Measurements from ENCODE around the gene CTXND1. TPM values are rescaled to one million over a fixed set of nuclear protein-coding genes. Genes with fewer than 3 reads are reported as not detected.

The CTXND1 gene
- polyA plus RNA-seq, 2 of the 4 experiments (the other 2 are of a cell fraction): not detected

- FAIRE-seq (no peak), DNase-seq (ENCODE audit: low read depth in 1 of 2, low spot score in 1 of 2) (no peak), ATAC-seq (no peak)
- no peaks in the 10 kb centered on the region for H3K9me3 ChIP-seq
- TF ChIP-seq RARB (CRISPR knock-in tag; IDR thresholded peaks at IDR 0.05) (no peak), MYC (IDR thresholded peaks at IDR 0.05; ENCODE audit: borderline replicate concordance, low read length) (no peak), PBX3 (IDR thresholded peaks at IDR 0.05) (no peak), KDM1A (IDR thresholded peaks at IDR 0.05; ENCODE audit: low read depth) (no peak), ZNF302 (CRISPR knock-in tag; IDR thresholded peaks at IDR 0.05) (no peak), CTCF (IDR thresholded peaks at IDR 0.05) (no peak), CBX2 (IDR thresholded peaks at IDR 0.05; ENCODE audit: borderline replicate concordance, low read depth) (no peak), FOSB (CRISPR knock-in tag; IDR thresholded peaks at IDR 0.05) (no peak), ZSCAN20 (CRISPR knock-in tag; IDR thresholded peaks at IDR 0.05) (no peak), MAFK (IDR thresholded peaks at IDR 0.05; ENCODE audit: partially characterized antibody) (no peak), BHLHE40 (IDR thresholded peaks at IDR 0.05; ENCODE audit: low read depth, low read length) (no peak), HEYL (CRISPR knock-in tag; IDR thresholded peaks at IDR 0.05) (no peak), FOSL2 (IDR thresholded peaks at IDR 0.05) (no peak), FOSL2 (CRISPR knock-in tag; IDR thresholded peaks at IDR 0.05) (no peak), PHF8 (IDR thresholded peaks at IDR 0.05; ENCODE audit: borderline replicate concordance, low read depth) (no peak), KDM5A (IDR thresholded peaks at IDR 0.05) (no peak), JUNB (IDR thresholded peaks at IDR 0.05) (no peak), HDAC2 (IDR thresholded peaks at IDR 0.05) (no peak)
- TF ChIP-seq, protein P1, sequence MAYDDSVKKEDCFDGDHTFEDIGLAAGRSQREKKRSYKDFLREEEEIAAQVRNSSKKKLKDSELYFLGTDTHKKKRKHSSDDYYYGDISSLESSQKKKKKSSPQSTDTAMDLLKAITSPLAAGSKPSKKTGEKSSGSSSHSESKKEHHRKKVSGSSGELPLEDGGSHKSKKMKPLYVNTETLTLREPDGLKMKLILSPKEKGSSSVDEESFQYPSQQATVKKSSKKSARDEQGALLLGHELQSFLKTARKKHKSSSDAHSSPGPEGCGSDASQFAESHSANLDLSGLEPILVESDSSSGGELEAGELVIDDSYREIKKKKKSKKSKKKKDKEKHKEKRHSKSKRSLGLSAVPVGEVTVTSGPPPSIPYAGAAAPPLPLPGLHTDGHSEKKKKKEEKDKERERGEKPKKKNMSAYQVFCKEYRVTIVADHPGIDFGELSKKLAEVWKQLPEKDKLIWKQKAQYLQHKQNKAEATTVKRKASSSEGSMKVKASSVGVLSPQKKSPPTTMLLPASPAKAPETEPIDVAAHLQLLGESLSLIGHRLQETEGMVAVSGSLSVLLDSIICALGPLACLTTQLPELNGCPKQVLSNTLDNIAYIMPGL (CRISPR knock-in tag; IDR thresholded peaks at IDR 0.05; ENCODE audit: borderline replicate concordance): no peak
- TF ChIP-seq, protein P2, sequence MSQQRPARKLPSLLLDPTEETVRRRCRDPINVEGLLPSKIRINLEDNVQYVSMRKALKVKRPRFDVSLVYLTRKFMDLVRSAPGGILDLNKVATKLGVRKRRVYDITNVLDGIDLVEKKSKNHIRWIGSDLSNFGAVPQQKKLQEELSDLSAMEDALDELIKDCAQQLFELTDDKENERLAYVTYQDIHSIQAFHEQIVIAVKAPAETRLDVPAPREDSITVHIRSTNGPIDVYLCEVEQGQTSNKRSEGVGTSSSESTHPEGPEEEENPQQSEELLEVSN (IDR thresholded peaks at IDR 0.05; ENCODE audit: borderline replicate concordance, low read depth): no peak
- TF ChIP-seq, protein P3, sequence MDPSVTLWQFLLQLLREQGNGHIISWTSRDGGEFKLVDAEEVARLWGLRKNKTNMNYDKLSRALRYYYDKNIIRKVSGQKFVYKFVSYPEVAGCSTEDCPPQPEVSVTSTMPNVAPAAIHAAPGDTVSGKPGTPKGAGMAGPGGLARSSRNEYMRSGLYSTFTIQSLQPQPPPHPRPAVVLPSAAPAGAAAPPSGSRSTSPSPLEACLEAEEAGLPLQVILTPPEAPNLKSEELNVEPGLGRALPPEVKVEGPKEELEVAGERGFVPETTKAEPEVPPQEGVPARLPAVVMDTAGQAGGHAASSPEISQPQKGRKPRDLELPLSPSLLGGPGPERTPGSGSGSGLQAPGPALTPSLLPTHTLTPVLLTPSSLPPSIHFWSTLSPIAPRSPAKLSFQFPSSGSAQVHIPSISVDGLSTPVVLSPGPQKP (IDR thresholded peaks at IDR 0.05; ENCODE audit: low read depth, low read length): no peak
- ChIA-PET CTCF (interaction anchor here (0.6 to 1.6 kb wide), 4 partner anchors 9 to 573 kb away, joined by 3 to 4 read pairs (median 4); partner anchors contain the start of gene CEMIP), POLR2A (interaction anchor here (1.5 kb wide), 1 partner anchor 9 kb away, joined by 3 read pairs; no protein-coding TSS in a partner anchor)
- no peaks in the 10 kb centered on the region for H3K4me1 ChIP-seq
- H3K4me3 ChIP-seq: no peak overlapping the region
- no peak overlapping the region for H3K4me2 ChIP-seq
- 63% methylated on average over 4 of the region's 4 CpGs for WGBS (ENCODE audit: missing lambda C conversion rate)
- no peak overlapping the region for H3K27ac ChIP-seq
Observed at GRCh38 chr15:80240276-80240675, 11.7 kb downstream of the CTXND1 start.

GRCh38 chr15:80234883-80235282 lies 17.1 kb downstream of the CTXND1 start:
- no peak overlapping the region for H3K4me3 ChIP-seq
- 9% methylated on average over 4 of the region's 4 CpGs for WGBS (ENCODE audit: missing lambda C conversion rate)
- H3K9me3 ChIP-seq: no peaks in the 10 kb centered on the region
- POLR2A ChIA-PET: no interaction called here
- no peak overlapping the region for H3K4me2 ChIP-seq
- no peaks in the 10 kb centered on the region for H3K4me1 ChIP-seq
- FAIRE-seq: no peak
- peak; percentile 53 to 58 for DNase-seq (ENCODE audit: low read depth in 1 of 2, low spot score in 1 of 2)
- TF ChIP-seq REST (IDR thresholded peaks at IDR 0.05): no peak
- TF ChIP-seq KDM5A (IDR thresholded peaks at IDR 0.05): no peak
- peak; percentile 46; the same call in 2 of the 3 replicates for TF ChIP-seq SMC3 (IDR thresholded peaks at IDR 0.05)
- TF ChIP-seq RAD21 (conservative IDR thresholded peaks at IDR 0.05 in 1 of 2, IDR thresholded peaks at IDR 0.05 in 1 of 2): peak; percentile 41 to 63
- no peak for TF ChIP-seq MYC (IDR thresholded peaks at IDR 0.05; ENCODE audit: borderline replicate concordance, low read length)
- no peak for TF ChIP-seq GATA3 (IDR thresholded peaks at IDR 0.05; ENCODE audit: borderline replicate concordance)
- TF ChIP-seq CTCF (IDR thresholded peaks at IDR 0.05): peak; percentile 44
- peak; percentile 75 to 90 for ATAC-seq
- CTCF ChIA-PET: interaction anchor here (0.8 to 1.8 kb wide), 8 partner anchors 8 to 21 kb away, joined by 3 to 6 read pairs (median 4); no protein-coding TSS in a partner anchor
- H3K27ac ChIP-seq: no peak overlapping the region
